Measurements from ENCODE around the gene MAPK8IP3. TPM values are rescaled to one million over a fixed set of nuclear protein-coding genes. Genes with fewer than 3 reads are reported as not detected.

Gene MAPK8IP3
- total RNA-seq, 4 donors from 2014 or later, result 78.1 to 456 (median 193) TPM

- TF ChIP-seq POLR2A (IDR thresholded peaks at IDR 0.05) (no peak), CTCF (IDR thresholded peaks at IDR 0.05) (no peak)
- Histone ChIP-seq H3K27me3 (no peaks in the 10 kb centered on the region), H3K4me3 (no peak overlapping the region), H3K36me3 (peaks cover 0 to 78% (median 0%) of the 10 kb centered on the region in 3 donors), H3K9me3 (no peaks in the 10 kb centered on the region), H3K4me1 (no peaks in the 10 kb centered on the region), H3K27ac (no peak overlapping the region)
- no peak for DNase-seq
These were observed 39.3 kb downstream of the MAPK8IP3 start for GRCh38 chr16:1745181-1745899.

GRCh38 chr16:1745900-1746692 lies 40.1 kb downstream of the MAPK8IP3 start:
- no peak overlapping the region for H3K27ac ChIP-seq
- no peak overlapping the region for H3K4me3 ChIP-seq
- H3K36me3 ChIP-seq, result peaks cover 0 to 80% (median 0%) of the 10 kb centered on the region in 3 donors
- H3K27me3 ChIP-seq, result no peaks in the 10 kb centered on the region
- no peaks in the 10 kb centered on the region for H3K9me3 ChIP-seq
- TF ChIP-seq CTCF (IDR thresholded peaks at IDR 0.05), result no peak
- no peak for TF ChIP-seq POLR2A (IDR thresholded peaks at IDR 0.05)
- no peak for DNase-seq
- no peaks in the 10 kb centered on the region for H3K4me1 ChIP-seq

GRCh38 chr16:1746693-1747195 lies 40.7 kb downstream of the MAPK8IP3 start:
- DNase-seq, result no peak
- Histone ChIP-seq H3K27ac (no peak overlapping the region), H3K27me3 (no peaks in the 10 kb centered on the region), H3K4me3 (no peak overlapping the region), H3K36me3 (peaks cover 0 to 86% (median 0%) of the 10 kb centered on the region in 3 donors), H3K9me3 (no peaks in the 10 kb centered on the region), H3K4me1 (no peaks in the 10 kb centered on the region)
- no peak for TF ChIP-seq CTCF (IDR thresholded peaks at IDR 0.05)
- TF ChIP-seq POLR2A (IDR thresholded peaks at IDR 0.05), result no peak

- Histone ChIP-seq H3K27me3 (no peaks in the 10 kb centered on the region), H3K9me3 (no peaks in the 10 kb centered on the region), H3K4me1 (no peaks in the 10 kb centered on the region), H3K27ac (no peak overlapping the region), H3K4me3 (no peak overlapping the region), H3K36me3 (peaks cover 0 to 98% (median 0%) of the 10 kb centered on the region in 3 donors)
- no peak for TF ChIP-seq POLR2A (IDR thresholded peaks at IDR 0.05)
- TF ChIP-seq CTCF (IDR thresholded peaks at IDR 0.05), result no peak
- no peak for DNase-seq
These were observed 41.9 kb downstream of the MAPK8IP3 start for GRCh38 chr16:1747934-1748333.

- Histone ChIP-seq H3K27ac (no peak overlapping the region), H3K4me1 (no peaks in the 10 kb centered on the region), H3K27me3 (no peaks in the 10 kb centered on the region), H3K36me3 (peaks cover 0 to 86% (median 0%) of the 10 kb centered on the region in 3 donors), H3K9me3 (no peaks in the 10 kb centered on the region), H3K4me3 (no peak overlapping the region)
- no peak for DNase-seq
- TF ChIP-seq CTCF (IDR thresholded peaks at IDR 0.05), result no peak
- TF ChIP-seq POLR2A (IDR thresholded peaks at IDR 0.05), result no peak
These were observed 43.4 kb downstream of the MAPK8IP3 start for GRCh38 chr16:1749152-1750117.

All from Peyer's patch (tissue), 4 donors.